Activated T-helper 1 cell treated with anti-CD3 and anti-CD28 coated beads, Interleukin-12 subunit alpha, Interleukin-12 subunit beta, Interleukin-2, Interleukin-4 antibody, amounts not matched to agents 30 ng/mL and 10 ng/mL and 1 ng/mL, durations not matched to agents 14 hours and 24 hours and 36 hours (primary cell): ENCODE results near the gene DIP2B. TPM values are rescaled to one million over a fixed set of nuclear protein-coding genes. Genes with fewer than 3 reads are reported as not detected.

ENCODE experiments used
- DNase-seq: peaks from one replicate; pipeline ENCODE4 v3.0.0; 2021; ENCODE audit warnings: low spot score
- H3K27ac Mint-ChIP-seq: one replicate; pipeline ENCODE4 v1.8.0; 2021; ENCODE audit warnings: mild to moderate bottlenecking, mixed read lengths
- H3K27me3 Mint-ChIP-seq: one replicate; pipeline ENCODE4 v1.8.0; 2022; ENCODE audit warnings: mild to moderate bottlenecking, moderate library complexity, mixed read lengths; ENCODE audit not compliant: insufficient read depth
- H3K36me3 Mint-ChIP-seq: one replicate; pipeline ENCODE4 v1.8.0; 2021; ENCODE audit warnings: low read depth, mixed read lengths
- H3K4me1 Mint-ChIP-seq: one replicate; pipeline ENCODE4 v1.8.0; 2021; ENCODE audit warnings: low read depth, mixed read lengths
- H3K4me3 Mint-ChIP-seq: one replicate; pipeline ENCODE4 v1.8.0; 2021; ENCODE audit warnings: mild to moderate bottlenecking, moderate library complexity, mixed read lengths
- H3K9me3 Mint-ChIP-seq: one replicate; pipeline ENCODE4 v1.8.0; 2021; ENCODE audit warnings: mixed read lengths
- intact Hi-C: fragments of 100-400 bp; cut with micrococcal nuclease; formaldehyde crosslinking; loops from one replicate; pipeline ENCODE4 v1.15.1; 2024
- total RNA-seq: library from RNA; stranded (reverse); gene quantifications from 2 replicates; pipeline ENCODE4 v1.2.3, GENCODE V29; 2022

The DIP2B gene
- total RNA-seq, 1 donor from 2014 or later = 27.6 TPM

DNA sequence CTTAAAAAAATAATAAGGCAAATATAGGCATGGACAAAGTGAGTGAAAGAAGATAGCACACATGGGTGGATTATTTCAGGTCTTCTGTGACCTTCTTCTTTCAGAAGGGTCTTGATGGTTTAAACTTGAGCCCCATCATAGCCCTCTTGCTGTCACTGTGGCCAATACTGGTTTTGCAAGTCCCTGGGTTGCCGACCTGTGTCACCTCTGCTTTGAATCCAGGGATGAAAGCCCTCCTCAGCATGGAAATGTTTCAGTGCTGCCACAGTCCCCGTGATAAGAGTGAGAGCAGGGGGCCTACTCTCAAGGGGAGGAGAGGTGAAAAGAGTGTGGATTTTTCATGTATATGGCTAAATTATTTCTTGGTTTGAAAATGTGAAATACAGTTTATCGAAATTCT, 228.9 kb downstream of the DIP2B start:
- H3K4me3 Mint-ChIP-seq = no peak overlapping the region
- intact Hi-C loops = loop anchor here (1.0 kb wide), 1 partner anchor 229 kb away; the partner anchor contains the start of gene DIP2B

GRCh38 chr12:50734409-50735263, 229.9 kb downstream of the DIP2B start:
- intact Hi-C loops = loop anchor here (1.0 kb wide), 1 partner anchor 230 kb away; the partner anchor contains the start of gene DIP2B
- H3K4me1 Mint-ChIP-seq = no peaks in the 10 kb centered on the region
- no peaks in the 10 kb centered on the region for H3K9me3 Mint-ChIP-seq
- peaks cover 34% of the 10 kb centered on the region for H3K36me3 Mint-ChIP-seq
- H3K4me3 Mint-ChIP-seq = no peak overlapping the region
- H3K27ac Mint-ChIP-seq = no peak overlapping the region
- no peak for DNase-seq
- H3K27me3 Mint-ChIP-seq = no peaks in the 10 kb centered on the region

More for the DNA sequence above, 228.9 kb downstream of the DIP2B start:
- Mint-ChIP-seq H3K9me3 (no peaks in the 10 kb centered on the region), H3K36me3 (peaks cover 30% of the 10 kb centered on the region), H3K27me3 (no peaks in the 10 kb centered on the region), H3K4me1 (no peaks in the 10 kb centered on the region), H3K27ac (no peak overlapping the region)
- DNase-seq = no peak

DNA sequence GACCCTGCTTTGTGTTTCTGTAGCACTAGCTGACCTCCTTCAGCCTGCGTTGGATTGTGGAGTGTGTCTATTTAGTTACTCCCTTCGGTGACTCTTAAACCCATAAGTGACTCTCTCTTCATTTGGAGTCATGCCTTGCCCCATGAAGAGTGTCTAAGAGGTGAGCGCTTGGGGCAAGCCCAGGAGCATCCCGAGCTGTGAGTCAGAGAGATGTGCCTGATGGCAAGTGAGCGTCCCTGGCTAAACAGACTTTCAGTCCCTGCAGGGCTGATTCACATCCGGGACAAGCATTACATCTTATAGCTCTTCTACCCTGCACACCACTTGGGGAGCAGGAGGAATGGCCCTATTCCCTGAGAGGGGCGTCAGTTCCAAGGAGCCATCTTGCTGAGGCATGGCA, 234.8 kb downstream of the DIP2B start:
- Mint-ChIP-seq H3K36me3 (peaks cover 44% of the 10 kb centered on the region), H3K27me3 (no peaks in the 10 kb centered on the region), H3K4me3 (no peak overlapping the region), H3K9me3 (no peaks in the 10 kb centered on the region), H3K4me1 (no peaks in the 10 kb centered on the region), H3K27ac (no peak overlapping the region)
- intact Hi-C loops = no loop called here
- no peak for DNase-seq

DNA sequence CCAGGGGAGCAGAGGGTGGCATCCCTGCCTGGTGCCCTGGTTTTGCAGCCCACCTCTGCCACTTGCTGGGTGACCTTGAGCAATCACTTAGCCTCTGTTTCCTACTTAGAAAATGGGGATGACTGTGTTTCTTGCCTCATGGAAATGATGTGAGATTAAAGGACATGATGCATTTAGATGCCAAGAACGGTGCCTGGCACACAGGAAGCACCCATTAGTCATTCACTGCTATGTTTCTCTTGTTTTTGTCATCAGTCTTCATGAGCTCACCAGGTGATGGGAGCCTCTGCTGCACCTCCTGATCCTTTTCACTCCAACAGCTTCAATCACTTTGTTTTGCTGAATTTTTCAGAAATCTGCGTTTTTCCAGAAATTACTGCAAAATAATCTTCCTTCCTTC, 235.5 kb downstream of the DIP2B start:
- no peaks in the 10 kb centered on the region for H3K27me3 Mint-ChIP-seq
- H3K4me1 Mint-ChIP-seq = no peaks in the 10 kb centered on the region
- H3K27ac Mint-ChIP-seq = no peak overlapping the region
- no peak overlapping the region for H3K4me3 Mint-ChIP-seq
- intact Hi-C loops = no loop called here
- no peak for DNase-seq
- H3K9me3 Mint-ChIP-seq = no peaks in the 10 kb centered on the region
- H3K36me3 Mint-ChIP-seq = peaks cover 40% of the 10 kb centered on the region

DNA sequence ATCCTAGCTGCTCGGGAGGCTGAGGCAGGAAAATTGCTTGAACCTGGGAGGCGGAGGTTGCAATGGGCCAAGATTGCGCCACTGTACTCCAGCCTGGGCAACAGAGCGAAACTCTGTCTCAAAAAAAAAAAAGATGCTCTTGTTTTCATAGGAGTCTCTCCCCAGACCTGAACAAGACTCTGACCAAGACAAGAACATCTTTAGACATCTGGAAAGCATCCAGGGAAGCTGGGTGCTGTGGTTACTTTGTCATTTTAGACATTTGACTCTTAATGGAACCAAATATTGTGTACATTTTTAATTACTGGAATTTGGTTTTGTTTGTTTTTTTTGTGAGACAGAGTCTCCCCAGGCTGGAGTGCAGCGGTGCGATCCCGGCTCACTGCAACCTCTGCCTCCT, 238.0 kb downstream of the DIP2B start:
- no peak overlapping the region for H3K27ac Mint-ChIP-seq
- H3K9me3 Mint-ChIP-seq = no peaks in the 10 kb centered on the region
- H3K27me3 Mint-ChIP-seq = no peaks in the 10 kb centered on the region
- intact Hi-C loops = no loop called here
- peaks cover 49% of the 10 kb centered on the region for H3K36me3 Mint-ChIP-seq
- no peak for DNase-seq
- no peaks in the 10 kb centered on the region for H3K4me1 Mint-ChIP-seq
- no peak overlapping the region for H3K4me3 Mint-ChIP-seq

DNA sequence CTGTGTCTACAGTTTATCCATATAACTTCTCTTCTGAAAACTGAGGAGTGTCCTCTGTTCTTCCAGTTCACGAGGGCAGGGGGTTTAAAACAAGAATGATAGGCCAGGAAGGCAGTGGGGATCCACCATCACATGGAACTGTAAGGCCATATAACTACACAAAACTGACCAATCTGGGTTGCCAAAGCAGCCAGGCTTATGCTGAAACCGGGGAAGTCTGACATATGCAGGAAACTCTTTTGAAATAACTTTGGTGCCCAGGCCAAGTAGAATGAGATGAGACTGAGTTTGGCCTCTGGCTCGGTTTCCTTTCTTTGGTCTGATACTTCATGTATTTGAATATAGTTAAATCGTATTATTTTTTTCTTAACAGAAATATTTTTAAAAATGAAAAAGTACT, 241.1 kb downstream of the DIP2B start:
- intact Hi-C loops = no loop called here
- Mint-ChIP-seq H3K27me3 (no peaks in the 10 kb centered on the region), H3K27ac (no peak overlapping the region), H3K9me3 (no peaks in the 10 kb centered on the region), H3K4me1 (no peaks in the 10 kb centered on the region), H3K36me3 (peaks cover 40% of the 10 kb centered on the region), H3K4me3 (no peak overlapping the region)
- no peak for DNase-seq

DNA sequence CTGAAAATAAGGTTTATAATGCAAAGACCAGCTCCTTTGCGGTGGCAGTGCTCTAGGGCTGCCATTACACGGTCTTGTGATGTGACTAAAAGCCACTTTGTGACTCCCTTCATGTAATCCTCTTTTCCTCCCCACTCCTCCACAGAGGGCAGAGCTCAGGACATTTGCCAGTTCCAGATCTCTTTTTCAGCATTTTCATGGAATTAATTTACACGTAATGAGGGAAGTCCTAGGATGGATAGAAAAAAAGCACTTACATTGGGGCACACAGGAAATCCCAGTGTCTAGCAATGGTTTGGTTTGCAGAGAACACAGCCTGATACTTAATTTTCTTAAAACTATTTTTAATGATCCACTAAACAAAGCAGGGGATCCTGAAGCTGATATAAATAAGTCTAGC, 241.6 kb downstream of the DIP2B start:
- Mint-ChIP-seq H3K36me3 (peaks cover 34% of the 10 kb centered on the region), H3K27me3 (no peaks in the 10 kb centered on the region), H3K9me3 (no peaks in the 10 kb centered on the region), H3K27ac (no peak overlapping the region), H3K4me1 (no peaks in the 10 kb centered on the region), H3K4me3 (no peak overlapping the region)
- intact Hi-C loops = no loop called here
- DNase-seq = no peak

DNA sequence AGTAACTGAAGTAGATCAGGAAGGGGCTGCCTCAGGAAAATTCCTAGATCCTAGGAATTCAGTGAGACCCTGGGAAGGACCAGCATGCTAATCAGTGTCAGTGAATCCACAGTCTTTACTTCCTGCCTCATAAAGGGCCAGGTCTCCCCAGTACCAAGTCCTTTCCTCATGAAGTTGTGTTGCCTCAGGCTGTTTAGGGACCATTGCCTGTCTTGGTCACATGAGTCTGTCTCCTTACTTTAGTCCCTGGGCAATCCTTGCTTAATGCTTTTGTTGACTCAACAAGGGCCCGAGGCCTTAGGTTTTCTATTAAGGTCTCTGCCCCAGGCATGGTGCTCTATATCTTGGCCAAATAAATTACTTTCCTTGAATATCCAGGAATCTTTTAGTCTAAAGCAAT, 243.0 kb downstream of the DIP2B start:
- H3K9me3 Mint-ChIP-seq = no peaks in the 10 kb centered on the region
- no peak overlapping the region for H3K27ac Mint-ChIP-seq
- no peaks in the 10 kb centered on the region for H3K4me1 Mint-ChIP-seq
- no peak overlapping the region for H3K4me3 Mint-ChIP-seq
- no peak for DNase-seq
- intact Hi-C loops = no loop called here
- no peaks in the 10 kb centered on the region for H3K27me3 Mint-ChIP-seq
- peaks cover 28% of the 10 kb centered on the region for H3K36me3 Mint-ChIP-seq

GRCh38 chr12:50749459-50749882, 244.7 kb downstream of the DIP2B start:
- H3K9me3 Mint-ChIP-seq = no peaks in the 10 kb centered on the region
- peaks cover 21% of the 10 kb centered on the region for H3K36me3 Mint-ChIP-seq
- H3K27ac Mint-ChIP-seq = no peak overlapping the region
- H3K27me3 Mint-ChIP-seq = no peaks in the 10 kb centered on the region
- no peak for DNase-seq
- H3K4me1 Mint-ChIP-seq = no peaks in the 10 kb centered on the region
- no peak overlapping the region for H3K4me3 Mint-ChIP-seq
- intact Hi-C loops = no loop called here

DNA sequence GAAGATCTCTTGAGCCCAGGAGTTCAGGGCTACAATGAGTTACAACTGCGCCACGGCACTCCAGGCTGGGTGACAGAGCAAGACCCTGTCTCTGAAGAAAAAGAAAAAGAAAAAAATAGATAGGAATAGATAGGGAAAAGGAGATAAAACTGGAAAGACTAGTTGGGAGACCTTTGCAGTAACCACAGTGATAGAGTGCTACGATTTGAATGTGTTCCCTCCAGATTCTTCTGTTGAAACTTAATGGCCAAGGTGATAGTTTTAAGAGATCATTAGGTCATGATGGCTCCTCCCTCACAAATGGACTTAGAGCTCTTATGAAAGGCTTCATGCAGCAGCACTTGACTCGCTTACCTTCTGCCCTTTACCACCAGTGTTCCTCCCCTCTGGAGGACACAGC, 245.6 kb downstream of the DIP2B start:
- H3K27ac Mint-ChIP-seq = no peak overlapping the region
- intact Hi-C loops = no loop called here
- no peaks in the 10 kb centered on the region for H3K9me3 Mint-ChIP-seq

GRCh38 chr12:50751948-50752721, 247.3 kb downstream of the DIP2B start:
- Mint-ChIP-seq H3K27ac (no peak overlapping the region), H3K27me3 (peaks cover 2% of the 10 kb centered on the region), H3K36me3 (peaks cover 13% of the 10 kb centered on the region), H3K9me3 (no peaks in the 10 kb centered on the region), H3K4me1 (no peaks in the 10 kb centered on the region), H3K4me3 (no peak overlapping the region)
- DNase-seq = no peak
- intact Hi-C loops = no loop called here

More for the DNA sequence above, 245.6 kb downstream of the DIP2B start:
- Mint-ChIP-seq H3K27me3 (no peaks in the 10 kb centered on the region), H3K36me3 (peaks cover 20% of the 10 kb centered on the region), H3K4me3 (no peak overlapping the region), H3K4me1 (no peaks in the 10 kb centered on the region)
- no peak for DNase-seq

- Mint-ChIP-seq H3K27me3 (peaks cover 2% of the 10 kb centered on the region), H3K27ac (no peak overlapping the region), H3K4me3 (no peak overlapping the region)
Observed at GRCh38 chr12:50753232-50753769, 248.5 kb downstream of the DIP2B start.

More at GRCh38 chr12:50753232-50753769, 248.5 kb downstream of the DIP2B start:
- peaks cover 8% of the 10 kb centered on the region for H3K36me3 Mint-ChIP-seq
- no peaks in the 10 kb centered on the region for H3K4me1 Mint-ChIP-seq
- DNase-seq = no peak
- H3K9me3 Mint-ChIP-seq = no peaks in the 10 kb centered on the region
- intact Hi-C loops = no loop called here
